Measurements from ENCODE around the gene NUCKS1.

NUCKS1 gene

GRCh38 chr1:205693421-205693991, 56.5 kb downstream of the NUCKS1 start:
- no peak for DNase-seq

GRCh38 chr1:205692423-205692822, 57.6 kb downstream of the NUCKS1 start:
- DNase-seq = no peak

GRCh38 chr1:205690122-205690756, 59.7 kb downstream of the NUCKS1 start:
- no peak for DNase-seq

- DNase-seq = no peak
Measured at GRCh38 chr1:205689479-205689878, 60.5 kb downstream of the NUCKS1 start.

- DNase-seq = no peak
Measured at GRCh38 chr1:205688171-205689080, 61.6 kb downstream of the NUCKS1 start.

GRCh38 chr1:205687242-205687641, 62.7 kb downstream of the NUCKS1 start:
- no peak for DNase-seq

GRCh38 chr1:205681364-205681763, 68.6 kb downstream of the NUCKS1 start:
- no peak for DNase-seq

- DNase-seq = peak; percentile 59
Measured at GRCh38 chr1:205680073-205680851, 69.7 kb downstream of the NUCKS1 start, which contains the start of gene SLC45A3. Gene SLC45A3 (minus strand): TSS chr1:205680509. CDS start chr1:205664656, 15,853 bp downstream.

GRCh38 chr1:205678286-205679111, 71.5 kb downstream of the NUCKS1 start:
- no peak for DNase-seq

GRCh38 chr1:205677167-205677566, 72.8 kb downstream of the NUCKS1 start:
- DNase-seq = no peak

GRCh38 chr1:205676597-205676996, 73.4 kb downstream of the NUCKS1 start:
- no peak for DNase-seq

- DNase-seq = no peak
Measured at GRCh38 chr1:205676002-205676401, 74.0 kb downstream of the NUCKS1 start.

GRCh38 chr1:205675247-205675646, 74.7 kb downstream of the NUCKS1 start:
- no peak for DNase-seq

- DNase-seq = no peak
Measured at GRCh38 chr1:205672970-205673369, 77.0 kb downstream of the NUCKS1 start.

- DNase-seq = no peak
Measured at GRCh38 chr1:205672395-205672889, 77.5 kb downstream of the NUCKS1 start.

GRCh38 chr1:205670611-205671430, 79.2 kb downstream of the NUCKS1 start:
- no peak for DNase-seq

- no peak for DNase-seq
Measured at GRCh38 chr1:205670150-205670446, 79.9 kb downstream of the NUCKS1 start.

- no peak for DNase-seq
Measured at GRCh38 chr1:205669341-205670149, 80.4 kb downstream of the NUCKS1 start.

- DNase-seq = no peak
Measured at GRCh38 chr1:205668951-205669340, 81.0 kb downstream of the NUCKS1 start.

Measured in activated naive CD4-positive, alpha-beta T cell treated with anti-CD3 and anti-CD28 coated beads, Interleukin-2, amount 50 U/mL, for 16 hours (primary cell).